ENCODE measurements around the gene SLC6A3. TPM values are rescaled to one million over a fixed set of nuclear protein-coding genes. Genes with fewer than 3 reads are reported as not detected.
"Not testable (repeated sequence)": the region's sequence is repeated elsewhere in the genome, so short reads cannot be mapped to it uniquely, and the experiment has no call there.

Gene SLC6A3
- total RNA-seq, 1 experiment from 2014 or later, result not detected

- H3K4me1 ChIP-seq (ENCODE audit: insufficient read depth, low read length, poor library complexity, severe bottlenecking), result no peaks in the 10 kb centered on the region
- no TSS peak for BruUV-seq (replicated peaks)
- no peak overlapping the region for H3K27ac ChIP-seq (ENCODE audit: low read depth, low read length, poor library complexity, severe bottlenecking)
- H3K9me3 ChIP-seq (ENCODE audit: low read depth, low read length, poor library complexity, severe bottlenecking), result no peaks in the 10 kb centered on the region
- DNase-seq (ENCODE audit: low spot score), result no peak
- CTCF ChIA-PET, result no interaction called here
- H3K36me3 ChIP-seq (ENCODE audit: insufficient read depth, low read length, poor library complexity, severe bottlenecking), result peaks cover 17% of the 10 kb centered on the region
- intact Hi-C loops (cut with micrococcal nuclease; ENCODE audit: unreplicated experiment), result no loop called here
- no peak overlapping the region for H3K4me3 ChIP-seq (ENCODE audit: low read depth, low read length, poor library complexity, severe bottlenecking)
- POLR2A ChIA-PET (ENCODE audit: low non-redundant PET), result no interaction called here
- H3K27me3 ChIP-seq (replicated peaks; ENCODE audit: insufficient read depth, low read depth, low read length, poor library complexity), result no peaks in the 10 kb centered on the region
- no peak for TF ChIP-seq EZH2 (IDR thresholded peaks at IDR 0.05; ENCODE audit: borderline replicate concordance, low read depth, low read length, poor library complexity, severe bottlenecking)
- TF ChIP-seq CTCF (conservative IDR thresholded peaks at IDR 0.05; ENCODE audit: low read depth, low read length), result no peak
Measured at GRCh38 chr5:1476967-1477310, 31.7 kb upstream of the SLC6A3 start.

- H3K27me3 ChIP-seq (replicated peaks; ENCODE audit: insufficient read depth, low read depth, low read length, poor library complexity), result no peaks in the 10 kb centered on the region
- intact Hi-C loops (cut with micrococcal nuclease; ENCODE audit: unreplicated experiment), result no loop called here
- no peak overlapping the region for H3K27ac ChIP-seq (ENCODE audit: low read depth, low read length, poor library complexity, severe bottlenecking)
- POLR2A ChIA-PET (ENCODE audit: low non-redundant PET), result no interaction called here
- no peaks in the 10 kb centered on the region for H3K4me1 ChIP-seq (ENCODE audit: insufficient read depth, low read length, poor library complexity, severe bottlenecking)
- peaks cover 17% of the 10 kb centered on the region for H3K36me3 ChIP-seq (ENCODE audit: insufficient read depth, low read length, poor library complexity, severe bottlenecking)
- no peak overlapping the region for H3K4me3 ChIP-seq (ENCODE audit: low read depth, low read length, poor library complexity, severe bottlenecking)
- CTCF ChIA-PET, result no interaction called here
- DNase-seq (ENCODE audit: low spot score), result no peak
- TF ChIP-seq EZH2 (IDR thresholded peaks at IDR 0.05; ENCODE audit: borderline replicate concordance, low read depth, low read length, poor library complexity, severe bottlenecking) (no peak), CTCF (conservative IDR thresholded peaks at IDR 0.05; ENCODE audit: low read depth, low read length) (no peak)
- BruUV-seq (replicated peaks), result no TSS peak
- H3K9me3 ChIP-seq (ENCODE audit: low read depth, low read length, poor library complexity, severe bottlenecking), result no peaks in the 10 kb centered on the region
Measured at GRCh38 chr5:1476181-1476966, 31.1 kb upstream of the SLC6A3 start.

- DNase-seq (ENCODE audit: low spot score); intact Hi-C loops (cut with micrococcal nuclease; ENCODE audit: unreplicated experiment); H3K27me3 ChIP-seq (replicated peaks; ENCODE audit: insufficient read depth, low read depth, low read length, poor library complexity); H3K9me3 ChIP-seq (ENCODE audit: low read depth, low read length, poor library complexity, severe bottlenecking); CTCF ChIA-PET; H3K27ac ChIP-seq (ENCODE audit: low read depth, low read length, poor library complexity, severe bottlenecking); H3K4me3 ChIP-seq (ENCODE audit: low read depth, low read length, poor library complexity, severe bottlenecking); BruUV-seq (replicated peaks); POLR2A ChIA-PET (ENCODE audit: low non-redundant PET); H3K4me1 ChIP-seq (ENCODE audit: insufficient read depth, low read length, poor library complexity, severe bottlenecking): not testable (repeated sequence)
- peaks cover 17% of the 10 kb centered on the region for H3K36me3 ChIP-seq (ENCODE audit: insufficient read depth, low read length, poor library complexity, severe bottlenecking)
Measured at GRCh38 chr5:1475544-1475900, 30.3 kb upstream of the SLC6A3 start.

- Histone ChIP-seq H3K4me1 (ENCODE audit: insufficient read depth, low read length, poor library complexity, severe bottlenecking) (no peaks in the 10 kb centered on the region), H3K27ac (ENCODE audit: low read depth, low read length, poor library complexity, severe bottlenecking) (no peak overlapping the region), H3K27me3 (replicated peaks; ENCODE audit: insufficient read depth, low read depth, low read length, poor library complexity) (no peaks in the 10 kb centered on the region), H3K4me3 (ENCODE audit: low read depth, low read length, poor library complexity, severe bottlenecking) (no peak overlapping the region), H3K36me3 (ENCODE audit: insufficient read depth, low read length, poor library complexity, severe bottlenecking) (peaks cover 17% of the 10 kb centered on the region), H3K9me3 (ENCODE audit: low read depth, low read length, poor library complexity, severe bottlenecking) (no peaks in the 10 kb centered on the region)
- TF ChIP-seq CTCF (conservative IDR thresholded peaks at IDR 0.05; ENCODE audit: low read depth, low read length), result no peak
- no peak for TF ChIP-seq EZH2 (IDR thresholded peaks at IDR 0.05; ENCODE audit: borderline replicate concordance, low read depth, low read length, poor library complexity, severe bottlenecking)
- intact Hi-C loops (cut with micrococcal nuclease; ENCODE audit: unreplicated experiment), result no loop called here
- ChIA-PET CTCF (no interaction called here), POLR2A (ENCODE audit: low non-redundant PET) (no interaction called here)
- no TSS peak for BruUV-seq (replicated peaks)
- no peak for DNase-seq (ENCODE audit: low spot score)
Measured at GRCh38 chr5:1474866-1475543, 29.8 kb upstream of the SLC6A3 start.
